Measurements from ENCODE around the gene PITPNC1.

The PITPNC1 gene

DNA sequence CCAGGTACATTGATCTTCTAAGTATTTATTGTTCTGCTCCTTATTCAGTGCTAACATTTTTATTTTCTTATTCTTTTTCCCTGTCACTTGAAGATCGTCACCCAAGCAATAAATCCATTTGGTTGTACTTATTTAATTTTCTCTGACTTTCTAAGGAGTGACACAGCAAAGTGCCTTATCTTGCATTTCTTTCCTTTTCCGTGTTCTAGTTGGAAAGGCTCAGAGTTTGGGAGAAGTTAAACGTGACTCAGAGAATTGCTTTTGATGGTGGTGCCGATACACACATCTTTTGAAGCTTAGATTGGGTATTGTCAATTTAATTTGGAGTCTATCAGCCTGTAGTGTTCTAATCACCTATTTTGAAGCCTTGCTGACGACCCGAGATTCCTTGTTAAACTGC is 72.0 kb downstream of the PITPNC1 start:
- H3K27ac ChIP-seq (ENCODE audit: low read length), result no peak overlapping the region
- no peak for DNase-seq
- no peak overlapping the region for H3K4me2 ChIP-seq (ENCODE audit: low read depth, low read length)
- no peaks in the 10 kb centered on the region for H3K9me2 ChIP-seq (replicated peaks; ENCODE audit: insufficient read depth, low read length)
- no peak overlapping the region for H3K9ac ChIP-seq (ENCODE audit: low read length)
- no peak overlapping the region for H2AFZ ChIP-seq (ENCODE audit: low read length)
- no peaks in the 10 kb centered on the region for H3K9me3 ChIP-seq (replicated peaks; ENCODE audit: insufficient read depth, low read length)
- H3F3A ChIP-seq (ENCODE audit: insufficient read depth, low read length), result no peaks in the 10 kb centered on the region
- TF ChIP-seq CTCF (IDR thresholded peaks at IDR 0.05; ENCODE audit: low read length) (no peak), EZH2 (optimal IDR thresholded peaks at IDR 0.05; ENCODE audit: low read depth, low read length) (no peak), EZH2phosphoT487 (IDR thresholded peaks at IDR 0.05; ENCODE audit: low read length) (no peak)
- H3K4me3 ChIP-seq (ENCODE audit: low read length), result no peak overlapping the region
- H3K36me3 ChIP-seq (replicated peaks; ENCODE audit: insufficient read depth, low read length), result no peaks in the 10 kb centered on the region
- no peaks in the 10 kb centered on the region for H4K20me1 ChIP-seq (ENCODE audit: insufficient read depth, low read length)
- H3K4me1 ChIP-seq (ENCODE audit: low read length), result no peaks in the 10 kb centered on the region
- H3K79me2 ChIP-seq (ENCODE audit: low read length), result no peaks in the 10 kb centered on the region; the same call in 1 of the 2 replicates
- no peaks in the 10 kb centered on the region for H3K27me3 ChIP-seq (replicated peaks; ENCODE audit: insufficient read depth, low read length)

DNA sequence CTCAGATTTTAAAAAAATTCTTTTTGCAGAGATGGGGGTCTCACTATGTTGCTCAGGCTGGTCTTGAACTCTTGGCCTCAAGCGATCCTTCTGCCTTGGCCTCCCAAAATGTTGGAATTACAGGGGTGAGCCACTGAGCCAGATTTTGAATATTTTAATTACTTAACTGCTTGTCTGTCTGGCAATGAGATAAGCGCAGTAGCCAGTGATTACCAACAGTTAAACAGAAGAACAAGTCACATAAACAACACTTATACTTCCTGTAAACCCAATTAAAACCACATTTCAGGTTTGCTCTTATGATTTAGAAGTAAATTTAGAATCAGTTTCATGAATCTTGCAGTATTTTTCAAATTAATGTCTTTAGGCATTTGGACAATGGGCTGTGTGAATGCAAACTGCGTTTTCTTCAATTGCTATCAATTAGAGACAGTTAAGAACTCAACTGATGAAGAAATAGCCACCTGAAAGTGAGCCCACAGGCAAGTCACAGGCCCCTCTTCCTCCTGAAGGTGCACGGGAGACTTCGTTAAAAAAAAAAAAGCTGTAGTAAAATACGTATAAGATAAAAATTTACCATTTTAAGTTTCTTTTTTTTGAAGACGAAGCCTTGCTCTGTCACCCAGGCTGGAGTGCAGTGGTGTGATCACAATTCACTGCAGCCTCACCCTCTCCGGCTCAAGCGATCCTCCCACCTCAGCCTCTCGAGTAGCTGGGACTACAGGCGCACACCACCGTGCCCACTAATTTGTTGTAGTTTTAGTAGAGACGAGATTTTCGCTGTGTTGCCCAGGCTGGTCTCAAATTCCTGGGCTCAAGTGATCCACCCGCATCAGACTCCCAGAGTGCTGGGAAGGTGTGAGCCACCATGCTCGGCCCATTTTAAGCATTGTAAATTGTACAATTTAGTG is 73.0 kb downstream of the PITPNC1 start:
- Histone ChIP-seq H3K79me2 (ENCODE audit: low read length) (no peaks in the 10 kb centered on the region; the same call in 1 of the 2 replicates), H3K4me2 (ENCODE audit: low read depth, low read length) (no peak overlapping the region), H3F3A (ENCODE audit: insufficient read depth, low read length) (no peaks in the 10 kb centered on the region), H3K9ac (ENCODE audit: low read length) (no peak overlapping the region), H4K20me1 (ENCODE audit: insufficient read depth, low read length) (no peaks in the 10 kb centered on the region), H2AFZ (ENCODE audit: low read length) (no peak overlapping the region), H3K9me3 (replicated peaks; ENCODE audit: insufficient read depth, low read length) (no peaks in the 10 kb centered on the region), H3K36me3 (replicated peaks; ENCODE audit: insufficient read depth, low read length) (no peaks in the 10 kb centered on the region), H3K9me2 (replicated peaks; ENCODE audit: insufficient read depth, low read length) (no peaks in the 10 kb centered on the region), H3K27ac (ENCODE audit: low read length) (no peak overlapping the region), H3K4me3 (ENCODE audit: low read length) (no peak overlapping the region), H3K27me3 (replicated peaks; ENCODE audit: insufficient read depth, low read length) (no peaks in the 10 kb centered on the region), H3K4me1 (ENCODE audit: low read length) (no peaks in the 10 kb centered on the region)
- TF ChIP-seq EZH2 (optimal IDR thresholded peaks at IDR 0.05; ENCODE audit: low read depth, low read length), result no peak
- TF ChIP-seq EZH2phosphoT487 (IDR thresholded peaks at IDR 0.05; ENCODE audit: low read length), result no peak
- TF ChIP-seq CTCF (IDR thresholded peaks at IDR 0.05; ENCODE audit: low read length), result no peak
- no peak for DNase-seq

DNA sequence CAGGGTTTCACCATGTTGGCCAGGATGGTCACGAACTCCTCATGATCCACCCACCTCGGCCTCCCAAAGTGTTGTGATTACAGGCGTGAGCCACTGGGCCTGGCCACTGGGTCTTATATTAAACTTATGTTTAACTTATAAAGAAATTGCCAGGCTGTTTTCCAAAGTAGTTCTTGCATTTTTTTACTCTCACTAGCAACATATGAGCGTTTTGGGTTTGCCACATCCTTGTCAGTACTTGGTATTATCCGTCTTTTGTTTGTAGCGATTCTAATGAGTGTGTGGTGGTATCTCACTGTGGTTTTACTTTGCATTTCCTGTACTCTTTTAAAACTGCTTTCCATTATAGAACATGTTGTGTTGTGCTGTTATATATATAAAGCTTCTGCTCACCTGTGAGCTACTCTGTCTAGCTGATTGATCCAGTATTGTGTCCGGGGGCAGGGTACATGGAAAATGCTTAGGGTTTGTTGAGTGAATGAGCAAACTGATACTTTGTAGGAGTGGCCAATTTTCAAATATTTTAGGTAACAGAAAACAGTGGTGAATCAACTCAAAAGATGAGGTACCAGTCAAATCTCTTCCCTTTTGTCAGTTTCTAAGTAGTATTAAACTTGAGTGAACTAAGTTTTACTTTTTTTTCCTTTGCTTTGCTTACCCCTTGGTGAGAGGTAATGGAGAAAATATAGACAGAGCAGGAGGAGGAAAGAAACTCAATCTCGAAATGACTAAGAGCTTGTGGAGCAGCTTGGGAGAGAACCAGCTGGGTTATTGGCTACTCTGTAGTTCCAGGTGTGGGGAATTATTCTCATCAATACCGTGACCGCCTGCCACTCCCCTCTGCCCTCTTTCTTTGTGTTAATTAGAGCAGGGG is 75.8 kb downstream of the PITPNC1 start:
- Histone ChIP-seq H3K79me2 (ENCODE audit: low read length) (no peaks in the 10 kb centered on the region; the same call in 1 of the 2 replicates), H3K4me3 (ENCODE audit: low read length) (no peak overlapping the region), H3K9ac (ENCODE audit: low read length) (no peak overlapping the region), H4K20me1 (ENCODE audit: insufficient read depth, low read length) (no peaks in the 10 kb centered on the region), H3K27ac (ENCODE audit: low read length) (no peak overlapping the region), H3K36me3 (replicated peaks; ENCODE audit: insufficient read depth, low read length) (no peaks in the 10 kb centered on the region), H3K4me1 (ENCODE audit: low read length) (peaks cover 9% of the 10 kb centered on the region; the same call in 1 of the 2 replicates), H3K9me3 (replicated peaks; ENCODE audit: insufficient read depth, low read length) (no peaks in the 10 kb centered on the region), H3K4me2 (ENCODE audit: low read depth, low read length) (no peak overlapping the region), H2AFZ (ENCODE audit: low read length) (no peak overlapping the region), H3K9me2 (replicated peaks; ENCODE audit: insufficient read depth, low read length) (no peaks in the 10 kb centered on the region), H3K27me3 (replicated peaks; ENCODE audit: insufficient read depth, low read length) (no peaks in the 10 kb centered on the region), H3F3A (ENCODE audit: insufficient read depth, low read length) (no peaks in the 10 kb centered on the region)
- TF ChIP-seq EZH2 (optimal IDR thresholded peaks at IDR 0.05; ENCODE audit: low read depth, low read length) (no peak), EZH2phosphoT487 (IDR thresholded peaks at IDR 0.05; ENCODE audit: low read length) (no peak), CTCF (IDR thresholded peaks at IDR 0.05; ENCODE audit: low read length) (no peak)
- DNase-seq, result no peak
